ENCODE results near the gene TEAD2. TPM values are rescaled to one million over a fixed set of nuclear protein-coding genes. Genes with fewer than 3 reads are reported as not detected.

Gene TEAD2
- total and polyA plus RNA-seq, 10 of the 15 experiments (the other 5 are each of a cell fraction or from before 2014, with no cell fraction given) = 0.04 to 0.26 (median 0.11) TPM; not detected in 3

DNA sequence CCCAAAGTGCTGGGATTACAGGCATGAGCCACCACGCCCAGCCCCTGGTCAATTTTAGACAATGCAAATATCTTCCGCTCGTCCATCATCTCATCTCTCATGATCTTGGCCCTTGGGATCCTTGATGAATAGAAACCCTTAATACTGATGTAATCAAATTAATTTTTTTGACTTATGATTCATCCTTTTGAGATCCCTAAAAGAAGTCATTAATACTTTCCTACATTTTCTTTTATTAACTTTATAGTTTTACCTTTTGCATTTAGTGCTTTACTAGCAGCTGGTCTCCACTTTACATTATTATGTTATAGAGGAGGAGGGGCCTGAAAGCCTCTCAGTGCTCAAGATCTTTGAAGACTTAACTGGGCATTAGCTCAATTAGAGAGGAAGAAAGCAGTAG is 18.2 kb upstream of the TEAD2 start:
- CTCF ChIA-PET = interaction anchor here (0.9 to 1.4 kb wide), 7 partner anchors 11 to 190 kb away, joined by 3 to 8 read pairs (median 3); no protein-coding TSS in a partner anchor
- in situ Hi-C loops (cut with MboI) = no loop called here

More for the DNA sequence above, 18.2 kb upstream of the TEAD2 start:
- Histone ChIP-seq H2AFZ (ENCODE audit: control insufficient read depth, low read depth, low read length) (no peak overlapping the region), H3K4me2 (ENCODE audit: control insufficient read depth, insufficient read depth) (no peak overlapping the region), H3K79me2 (ENCODE audit: control insufficient read depth, insufficient read depth, low read length) (no peaks in the 10 kb centered on the region), H3K4me1 (ENCODE audit: control insufficient read depth, insufficient read depth, low read length) (no peaks in the 10 kb centered on the region), H3K9ac (ENCODE audit: control insufficient read depth, insufficient read depth, low read length) (no peak overlapping the region), H4K20me1 (ENCODE audit: control insufficient read depth, insufficient read depth) (no peaks in the 10 kb centered on the region), H3K36me3 (ENCODE audit: control insufficient read depth in 2 of 2, insufficient read depth in 2 of 2, low read length in 1 of 2) (no peaks in the 10 kb centered on the region), H3K9me3 (replicated peaks; ENCODE audit: control insufficient read depth, insufficient read depth, low read length) (no peaks in the 10 kb centered on the region), H3K27me3 (replicated peaks in 1 of 2; ENCODE audit: control insufficient read depth in 2 of 2, insufficient read depth in 2 of 2, low read length in 1 of 2) (no peaks in the 10 kb centered on the region; a peak in 1 of 4 replicates), H3K27ac (ENCODE audit: control insufficient read depth, insufficient read depth) (no peak overlapping the region), H3K4me3 (no peak overlapping the region)
- ChIA-PET SMC1A (ENCODE audit: uncharacterized antibody, unreplicated experiment) (interaction anchor here (0.6 to 1.2 kb wide), 3 partner anchors 8 to 299 kb away, joined by 3 read pairs; partner anchors contain the start of gene KASH5), POLR2A (interaction anchor here (0.5 kb wide), 1 partner anchor 59 kb away, joined by 5 read pairs; no protein-coding TSS in a partner anchor), RAD21 (ENCODE audit: unreplicated experiment) (interaction anchor here (1.4 kb wide), 1 partner anchor 10 kb away, joined by 3 read pairs; no protein-coding TSS in a partner anchor)
- no peak for TF ChIP-seq TCF3 (IDR thresholded peaks at IDR 0.05; ENCODE audit: borderline replicate concordance, insufficient read depth, low read depth, low read length)
- no peak for TF ChIP-seq MYC (IDR thresholded peaks at IDR 0.05; ENCODE audit: insufficient read depth, insufficient read length, insufficient replicate concordance, low read length, severe bottlenecking)
- TF ChIP-seq MYB (IDR thresholded peaks at IDR 0.05; ENCODE audit: borderline replicate concordance, low read depth, low read length) = no peak
- no peak for TF ChIP-seq ZBTB4 (CRISPR knock-in tag; IDR thresholded peaks at IDR 0.05)
- no peak for TF ChIP-seq PAX8 (IDR thresholded peaks at IDR 0.05)
- no peak for TF ChIP-seq FOS (IDR thresholded peaks at IDR 0.05; ENCODE audit: borderline replicate concordance, extremely low read depth, insufficient read length)
- no peak for TF ChIP-seq BRCA1 (IDR thresholded peaks at IDR 0.05; ENCODE audit: low read depth, low read length)
- TF ChIP-seq EZH2 (IDR thresholded peaks at IDR 0.05; ENCODE audit: borderline replicate concordance, control insufficient read depth, low read depth, low read length) = no peak
- TF ChIP-seq POU2F2 (IDR thresholded peaks at IDR 0.05; ENCODE audit: borderline replicate concordance, low read depth, low read length) = no peak
- TF ChIP-seq CEBPB (IDR thresholded peaks at IDR 0.05; ENCODE audit: borderline replicate concordance in 1 of 2, low read depth in 2 of 2, low read length in 2 of 2) = no peak
- TF ChIP-seq ZNF24 (IDR thresholded peaks at IDR 0.05) = no peak
- TF ChIP-seq, protein P1, sequence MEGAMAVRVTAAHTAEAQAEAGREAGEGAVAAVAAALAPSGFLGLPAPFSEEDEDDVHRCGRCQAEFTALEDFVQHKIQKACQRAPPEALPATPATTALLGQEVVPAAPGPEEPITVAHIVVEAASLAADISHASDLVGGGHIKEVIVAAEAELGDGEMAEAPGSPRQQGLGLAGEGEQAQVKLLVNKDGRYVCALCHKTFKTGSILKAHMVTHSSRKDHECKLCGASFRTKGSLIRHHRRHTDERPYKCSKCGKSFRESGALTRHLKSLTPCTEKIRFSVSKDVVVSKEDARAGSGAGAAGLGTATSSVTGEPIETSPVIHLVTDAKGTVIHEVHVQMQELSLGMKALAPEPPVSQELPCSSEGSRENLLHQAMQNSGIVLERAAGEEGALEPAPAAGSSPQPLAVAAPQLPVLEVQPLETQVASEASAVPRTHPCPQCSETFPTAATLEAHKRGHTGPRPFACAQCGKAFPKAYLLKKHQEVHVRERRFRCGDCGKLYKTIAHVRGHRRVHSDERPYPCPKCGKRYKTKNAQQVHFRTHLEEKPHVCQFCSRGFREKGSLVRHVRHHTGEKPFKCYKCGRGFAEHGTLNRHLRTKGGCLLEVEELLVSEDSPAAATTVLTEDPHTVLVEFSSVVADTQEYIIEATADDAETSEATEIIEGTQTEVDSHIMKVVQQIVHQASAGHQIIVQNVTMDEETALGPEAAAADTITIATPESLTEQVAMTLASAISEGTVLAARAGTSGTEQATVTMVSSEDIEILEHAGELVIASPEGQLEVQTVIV (IDR thresholded peaks at IDR 0.05; ENCODE audit: borderline replicate concordance, partially characterized antibody) = no peak
- TF ChIP-seq CHD2 (IDR thresholded peaks at IDR 0.05; ENCODE audit: borderline replicate concordance, low read depth, low read length) = no peak
- intact Hi-C loops (cut with micrococcal nuclease; ENCODE audit: unreplicated experiment) = no loop called here
- DNase-seq (ENCODE audit: low read depth, low spot score) (no peak), ATAC-seq (no peak), FAIRE-seq (no peak)
- no TSS peak for BruUV-seq (replicated peaks)
- WGBS (ENCODE audit: insufficient coverage, insufficient replicate concordance, low lambda C conversion rate, missing lambda C conversion rate) = 30% methylated on average over 3 of the region's 3 CpGs
